HG02759 (cell line): ENCODE results near the gene DPYD.
A peak's percentile ranks its signal among the peaks of the same experiment; 100 is the strongest.
"Not testable (repeated sequence)": the region's sequence is repeated elsewhere in the genome, so short reads cannot be mapped to it uniquely, and the experiment has no call there.

Experiments used
- ATAC-seq: cut with Tn5 transposase; IDR thresholded peaks from one replicate; pipeline ENCODE4 v1.9.1; 2021; ENCODE audit warnings: mild to moderate bottlenecking, moderate library complexity; ENCODE audit not compliant: unreplicated experiment

Gene DPYD

GRCh38 chr1:97243973-97244560, 676.8 kb downstream of the DPYD start:
- ATAC-seq: no peak

- ATAC-seq: no peak
Observed at GRCh38 chr1:97238816-97239215, 682.0 kb downstream of the DPYD start.

- ATAC-seq: not testable (repeated sequence)
Observed at GRCh38 chr1:97231354-97231753, 689.5 kb downstream of the DPYD start.

- no peak for ATAC-seq
Observed at GRCh38 chr1:97212671-97213070, 708.2 kb downstream of the DPYD start.

GRCh38 chr1:97210307-97210706, 710.5 kb downstream of the DPYD start:
- ATAC-seq: no peak

GRCh38 chr1:97209381-97209957, 711.4 kb downstream of the DPYD start:
- ATAC-seq: no peak

- ATAC-seq: no peak
Observed at GRCh38 chr1:97207868-97208267, 713.0 kb downstream of the DPYD start.

GRCh38 chr1:97204468-97204867, 716.4 kb downstream of the DPYD start:
- no peak for ATAC-seq

- no peak for ATAC-seq
Observed at GRCh38 chr1:97202481-97203380, 718.1 kb downstream of the DPYD start.

GRCh38 chr1:97201641-97202040, 719.2 kb downstream of the DPYD start:
- ATAC-seq: no peak

- ATAC-seq: no peak
Observed at GRCh38 chr1:97200595-97200994, 720.2 kb downstream of the DPYD start.

- peak; percentile 63 for ATAC-seq
Observed at GRCh38 chr1:97196825-97197516, 723.9 kb downstream of the DPYD start.

- ATAC-seq: no peak
Observed at GRCh38 chr1:97192872-97193572, 727.8 kb downstream of the DPYD start.

GRCh38 chr1:97190326-97190725, 730.5 kb downstream of the DPYD start:
- no peak for ATAC-seq

GRCh38 chr1:97186381-97186780, 734.5 kb downstream of the DPYD start:
- ATAC-seq: peak; percentile 45

GRCh38 chr1:97174039-97174704, 746.7 kb downstream of the DPYD start:
- no peak for ATAC-seq

- ATAC-seq: no peak
Observed at GRCh38 chr1:97170300-97170699, 750.5 kb downstream of the DPYD start.

GRCh38 chr1:97168056-97168455, 752.8 kb downstream of the DPYD start:
- no peak for ATAC-seq

GRCh38 chr1:97167246-97167645, 753.6 kb downstream of the DPYD start:
- no peak for ATAC-seq

GRCh38 chr1:97166626-97167025, 754.2 kb downstream of the DPYD start:
- no peak for ATAC-seq
